ENCODE measurements around the gene STAC3. TPM values are rescaled to one million over a fixed set of nuclear protein-coding genes. Genes with fewer than 3 reads are reported as not detected.

Gene STAC3
- total and polyA plus RNA-seq, 2 of the 13 experiments (the other 11 are each of a cell fraction or from before 2014, with no cell fraction given), result 0.18 to 0.22 TPM

DNA sequence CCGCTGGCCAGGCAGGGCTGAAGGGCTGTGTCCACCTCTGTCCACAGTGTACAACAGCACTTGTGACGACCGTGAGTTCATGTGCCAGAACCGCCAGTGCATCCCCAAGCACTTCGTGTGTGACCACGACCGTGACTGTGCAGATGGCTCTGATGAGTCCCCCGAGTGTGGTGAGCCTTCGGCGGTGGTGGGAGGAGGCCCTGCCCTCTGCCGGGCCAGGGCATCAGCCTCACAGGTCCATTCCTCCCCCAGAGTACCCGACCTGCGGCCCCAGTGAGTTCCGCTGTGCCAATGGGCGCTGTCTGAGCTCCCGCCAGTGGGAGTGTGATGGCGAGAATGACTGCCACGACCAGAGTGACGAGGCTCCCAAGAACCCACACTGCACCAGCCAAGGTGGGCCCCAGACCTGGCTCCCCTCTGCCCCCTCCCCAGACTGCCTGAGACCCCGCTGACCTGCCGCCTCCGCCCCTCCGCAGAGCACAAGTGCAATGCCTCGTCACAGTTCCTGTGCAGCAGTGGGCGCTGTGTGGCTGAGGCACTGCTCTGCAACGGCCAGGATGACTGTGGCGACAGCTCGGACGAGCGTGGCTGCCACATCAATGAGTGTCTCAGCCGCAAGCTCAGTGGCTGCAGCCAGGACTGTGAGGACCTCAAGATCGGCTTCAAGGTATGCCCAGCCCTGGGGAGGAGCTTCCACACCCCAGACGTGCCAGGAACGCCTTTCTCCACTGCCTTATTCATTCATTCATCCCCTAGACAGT lies 55.2 kb downstream of the STAC3 start:
- H3K4me3 ChIP-seq (replicated peaks in 1 of 3; ENCODE audit: insufficient read depth in 1 of 3, low read depth in 2 of 3, low read length in 3 of 3), result no peak overlapping the region
- peak; percentile 40 for TF ChIP-seq AGO2 (optimal IDR thresholded peaks at IDR 0.05; ENCODE audit: low read depth, low read length)
- TF ChIP-seq TAF15 (IDR thresholded peaks at IDR 0.05; ENCODE audit: low read depth, low read length, poor library complexity, severe bottlenecking), result no peak
- no TSS peak for BruUV-seq (replicated peaks)
- no peak for FAIRE-seq
- H3K27ac ChIP-seq (ENCODE audit: extremely low read length, insufficient read depth, low read length), result no peak overlapping the region
- no peaks in the 10 kb centered on the region for H4K20me1 ChIP-seq (ENCODE audit: insufficient read depth, low read length)
- no peak overlapping the region for H3K9ac ChIP-seq (ENCODE audit: insufficient read depth, low read depth, low read length)
- peaks cover 80 to 97% of the 10 kb centered on the region in 2 experiments for H3K36me3 ChIP-seq (replicated peaks in 1 of 2; ENCODE audit: control insufficient read depth in 1 of 2, insufficient read depth in 2 of 2, low read length in 2 of 2)
- no peak overlapping the region for H2AFZ ChIP-seq (ENCODE audit: low read length)
- H3K9me3 ChIP-seq (ENCODE audit: low read length), result no peaks in the 10 kb centered on the region
- no peaks in the 10 kb centered on the region for H3K27me3 ChIP-seq (ENCODE audit: control insufficient read depth in 1 of 2, insufficient read depth in 2 of 2, low read length in 2 of 2)
- ATAC-seq, result no peak
- no peaks in the 10 kb centered on the region for H3K4me1 ChIP-seq (ENCODE audit: insufficient read depth, low read length)
- no peak for DNase-seq (ENCODE audit: low spot score)
- intact Hi-C loops (cut with micrococcal nuclease; ENCODE audit: unreplicated experiment) (no loop called here), in situ Hi-C loops (cut with HindIII; ENCODE audit: extremely low pct_ligation_motif_present, low pct_unique_long_range_greater_than_20kb) (no loop called here)
- ChIA-PET CTCF (ENCODE audit: low intra/inter-chr PET ratio, low total read pairs) (no interaction called here), POLR2A (interaction anchor here (1.1 kb wide), 1 partner anchor 68 kb away, joined by 3 read pairs; the partner anchor contains the start of gene LRP1)
- H3K79me2 ChIP-seq (ENCODE audit: insufficient read depth, low read length), result no peaks in the 10 kb centered on the region
- WGBS (ENCODE audit: low lambda C conversion rate), result 90% methylated on average over 6 of the region's 34 CpGs
- H3K4me2 ChIP-seq (ENCODE audit: low read depth, low read length), result no peak overlapping the region

- FAIRE-seq, result no peak
- Histone ChIP-seq H4K20me1 (ENCODE audit: insufficient read depth, low read length) (no peaks in the 10 kb centered on the region), H3K27me3 (ENCODE audit: control insufficient read depth in 1 of 2, insufficient read depth in 2 of 2, low read length in 2 of 2) (no peaks in the 10 kb centered on the region), H3K9me3 (ENCODE audit: low read length) (no peaks in the 10 kb centered on the region), H3K4me1 (ENCODE audit: insufficient read depth, low read length) (no peaks in the 10 kb centered on the region), H3K9ac (ENCODE audit: insufficient read depth, low read depth, low read length) (no peak overlapping the region), H3K79me2 (ENCODE audit: insufficient read depth, low read length) (no peaks in the 10 kb centered on the region), H3K4me3 (replicated peaks in 1 of 3; ENCODE audit: insufficient read depth in 1 of 3, low read depth in 2 of 3, low read length in 3 of 3) (no peak overlapping the region), H3K36me3 (replicated peaks in 1 of 2; ENCODE audit: control insufficient read depth in 1 of 2, insufficient read depth in 2 of 2, low read length in 2 of 2) (peaks cover 80 to 100% of the 10 kb centered on the region in 2 experiments), H3K27ac (ENCODE audit: extremely low read length, insufficient read depth, low read length) (no peak overlapping the region), H3K4me2 (ENCODE audit: low read depth, low read length) (no peak overlapping the region), H2AFZ (ENCODE audit: low read length) (no peak overlapping the region)
- POLR2A ChIA-PET, result no interaction called here
- intact Hi-C loops (cut with micrococcal nuclease; ENCODE audit: unreplicated experiment), result no loop called here
- in situ Hi-C loops (cut with HindIII; ENCODE audit: extremely low pct_ligation_motif_present, low pct_unique_long_range_greater_than_20kb), result no loop called here
- no TSS peak for BruUV-seq (replicated peaks)
- no peak for DNase-seq (ENCODE audit: low spot score)
- WGBS (ENCODE audit: low lambda C conversion rate), result over 99% methylated on average over 15 of the region's 19 CpGs
- CTCF ChIA-PET (ENCODE audit: low intra/inter-chr PET ratio, low total read pairs), result interaction anchor here (1.1 kb wide), 1 partner anchor 12 kb away, joined by 3 read pairs; no protein-coding TSS in a partner anchor
- TF ChIP-seq SALL2 (CRISPR knock-in tag; IDR thresholded peaks at IDR 0.05) (no peak), TAF15 (IDR thresholded peaks at IDR 0.05; ENCODE audit: low read depth, low read length, poor library complexity, severe bottlenecking) (no peak), ZNF510 (CRISPR knock-in tag; IDR thresholded peaks at IDR 0.05; ENCODE audit: low read depth) (no peak), NR0B2 (CRISPR knock-in tag; IDR thresholded peaks at IDR 0.05) (no peak), MZF1 (CRISPR knock-in tag; IDR thresholded peaks at IDR 0.05; ENCODE audit: borderline replicate concordance) (no peak), MXI1 (IDR thresholded peaks at IDR 0.05; ENCODE audit: borderline replicate concordance, low read depth, low read length) (no peak), DMAP1 (CRISPR knock-in tag; IDR thresholded peaks at IDR 0.05) (no peak), KDM5B (CRISPR knock-in tag; IDR thresholded peaks at IDR 0.05; ENCODE audit: borderline replicate concordance) (no peak), ZNF263 (CRISPR knock-in tag; IDR thresholded peaks at IDR 0.05) (no peak)
- ATAC-seq, result no peak
Measured at GRCh38 chr12:57195186-57195585, 55.8 kb downstream of the STAC3 start.
